GM21737 (cell line): ENCODE data around the gene NEAT1.

Source experiments
- ATAC-seq: cut with Tn5 transposase; IDR thresholded peaks from one replicate; pipeline ENCODE4 v1.9.1; 2021; ENCODE audit warnings: mild to moderate bottlenecking, moderate library complexity; ENCODE audit not compliant: unreplicated experiment

NEAT1 gene

GRCh38 chr11:65389294-65389980 lies 33.2 kb upstream of the NEAT1 start:
- no peak for ATAC-seq

- no peak for ATAC-seq
Observed at GRCh38 chr11:65390099-65390941, 32.3 kb upstream of the NEAT1 start.

GRCh38 chr11:65390996-65391395 lies 31.6 kb upstream of the NEAT1 start:
- ATAC-seq: no peak

- ATAC-seq: no peak
Observed at GRCh38 chr11:65392186-65392829, 30.3 kb upstream of the NEAT1 start.

GRCh38 chr11:65392899-65393298 lies 29.7 kb upstream of the NEAT1 start:
- no peak for ATAC-seq

GRCh38 chr11:65393513-65394079 lies 29.0 kb upstream of the NEAT1 start:
- ATAC-seq: no peak

- no peak for ATAC-seq
Observed at GRCh38 chr11:65394125-65394536, 28.5 kb upstream of the NEAT1 start.

- no peak for ATAC-seq
Observed at GRCh38 chr11:65395961-65396530, 26.6 kb upstream of the NEAT1 start.

- no peak for ATAC-seq
Observed at GRCh38 chr11:65396769-65397745, 25.5 kb upstream of the NEAT1 start.

- no peak for ATAC-seq
Observed at GRCh38 chr11:65398362-65398910, 24.2 kb upstream of the NEAT1 start.

- no peak for ATAC-seq
Observed at GRCh38 chr11:65399249-65399648, 23.3 kb upstream of the NEAT1 start.

GRCh38 chr11:65399845-65400244 lies 22.8 kb upstream of the NEAT1 start:
- ATAC-seq: no peak

- no peak for ATAC-seq
Observed at GRCh38 chr11:65400307-65401072, 22.1 kb upstream of the NEAT1 start.

GRCh38 chr11:65401073-65401802 lies 21.4 kb upstream of the NEAT1 start:
- no peak for ATAC-seq

GRCh38 chr11:65401803-65402248 lies 20.8 kb upstream of the NEAT1 start:
- ATAC-seq: no peak

GRCh38 chr11:65402790-65403189 lies 19.8 kb upstream of the NEAT1 start:
- no peak for ATAC-seq

- no peak for ATAC-seq
Observed at GRCh38 chr11:65403607-65404121, 18.9 kb upstream of the NEAT1 start.

- ATAC-seq: no peak
Observed at GRCh38 chr11:65404210-65404609, 18.4 kb upstream of the NEAT1 start.
